ENCODE data around the gene RNF224. TPM values are rescaled to one million over a fixed set of nuclear protein-coding genes. Genes with fewer than 3 reads are reported as not detected.
"Not testable (repeated sequence)": the region's sequence is repeated elsewhere in the genome, so short reads cannot be mapped to it uniquely, and the experiment has no call there.

The RNF224 gene
- total RNA-seq, 1 donor from 2014 or later: not detected

DNA sequence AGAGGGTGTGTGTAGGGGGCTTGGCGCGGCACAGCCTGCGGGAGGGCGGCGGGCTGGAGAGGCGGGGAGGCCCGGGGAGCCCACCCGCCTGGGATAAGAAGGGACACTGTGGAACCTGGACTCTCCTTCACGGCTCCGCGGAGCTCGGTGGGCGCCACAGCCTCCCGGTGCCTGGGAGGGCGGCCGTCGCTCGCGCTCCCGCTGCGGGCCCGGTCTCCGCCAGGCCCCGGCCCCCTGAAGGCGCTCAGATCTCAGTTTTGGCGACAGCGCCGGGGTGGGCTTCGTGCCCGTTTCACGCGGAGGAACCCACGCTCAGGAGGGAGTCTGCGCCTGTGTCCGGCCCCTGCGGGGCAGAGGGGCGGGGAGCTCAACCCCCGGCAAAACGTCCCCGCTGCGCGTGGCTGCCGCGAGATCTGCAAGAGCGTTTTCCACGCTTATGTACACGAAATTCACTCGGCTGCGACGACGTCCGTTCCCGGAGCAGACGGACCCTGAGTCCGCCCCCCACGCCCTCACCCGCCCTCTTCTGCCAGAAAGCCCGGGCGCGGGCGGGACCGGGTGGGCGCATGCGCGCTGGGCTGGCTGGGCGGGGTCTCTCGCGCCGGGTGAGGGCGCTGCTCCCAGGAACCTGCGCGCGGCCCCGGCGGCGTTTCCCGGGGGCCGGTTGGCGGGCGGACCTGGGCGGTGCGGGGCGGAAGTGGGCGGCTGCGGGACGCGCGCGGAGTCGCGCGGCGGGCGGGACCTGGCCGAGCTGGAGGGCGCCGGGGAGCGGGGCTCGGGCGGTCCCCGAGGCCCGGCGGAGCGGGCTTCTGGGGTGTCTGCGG, 27.5 kb downstream of the RNF224 start, which contains the start of gene NELFB:
Gene NELFB, plus strand, starts transcription at position 704 of the 824 bp plus-strand sequence.
- DNase-seq: peak; percentile 90

DNA sequence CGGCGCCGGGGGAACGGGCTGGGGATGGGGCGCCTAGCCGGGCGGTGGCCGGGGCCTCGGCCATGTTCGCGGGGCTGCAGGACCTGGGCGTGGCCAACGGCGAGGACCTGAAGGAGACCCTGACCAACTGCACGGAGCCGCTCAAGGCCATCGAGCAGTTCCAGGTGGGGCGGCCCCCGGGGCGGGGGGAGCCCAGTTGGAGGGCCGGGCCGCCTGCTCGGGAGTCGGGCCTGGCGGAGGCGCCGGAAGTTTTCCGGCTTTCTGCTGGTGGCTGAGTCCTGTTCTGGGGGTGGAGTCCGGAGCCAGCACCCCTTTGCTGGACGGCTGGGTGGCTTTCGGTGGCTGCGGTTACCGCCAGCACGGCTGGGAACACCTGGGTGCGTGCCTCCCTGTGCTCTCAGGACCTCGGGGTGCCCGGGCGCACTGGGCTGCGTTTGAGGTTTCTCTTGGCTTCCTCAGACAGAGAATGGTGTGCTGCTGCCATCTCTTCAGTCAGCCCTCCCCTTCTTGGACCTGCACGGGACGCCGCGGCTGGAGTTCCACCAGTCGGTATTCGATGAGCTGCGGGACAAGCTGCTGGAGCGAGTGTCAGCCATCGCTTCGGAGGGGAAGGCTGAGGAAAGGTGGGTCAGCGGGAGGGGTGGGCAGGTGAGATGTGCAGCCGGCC, 28.3 kb downstream of the RNF224 start:
- no peak for DNase-seq

DNA sequence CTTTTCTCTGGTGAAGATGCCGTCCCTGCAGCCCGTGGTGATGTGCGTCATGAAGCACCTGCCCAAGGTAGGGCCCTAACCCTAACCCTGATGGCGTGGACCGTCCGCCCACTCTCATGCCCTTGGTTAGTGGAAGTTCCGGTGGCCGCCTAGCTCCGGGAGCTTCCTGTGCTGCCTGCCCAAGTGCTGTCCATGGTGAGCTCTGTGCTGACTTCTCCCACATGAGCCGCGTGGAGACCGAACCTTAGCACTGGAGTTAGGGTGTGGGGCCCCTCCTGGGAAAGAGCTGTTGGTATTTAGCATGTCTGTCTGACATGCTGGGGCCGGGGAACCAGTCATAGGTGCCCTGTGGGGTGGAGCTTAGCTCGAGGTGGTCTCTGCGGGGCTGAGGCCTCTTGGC, 29.1 kb downstream of the RNF224 start:
- DNase-seq: no peak

DNA sequence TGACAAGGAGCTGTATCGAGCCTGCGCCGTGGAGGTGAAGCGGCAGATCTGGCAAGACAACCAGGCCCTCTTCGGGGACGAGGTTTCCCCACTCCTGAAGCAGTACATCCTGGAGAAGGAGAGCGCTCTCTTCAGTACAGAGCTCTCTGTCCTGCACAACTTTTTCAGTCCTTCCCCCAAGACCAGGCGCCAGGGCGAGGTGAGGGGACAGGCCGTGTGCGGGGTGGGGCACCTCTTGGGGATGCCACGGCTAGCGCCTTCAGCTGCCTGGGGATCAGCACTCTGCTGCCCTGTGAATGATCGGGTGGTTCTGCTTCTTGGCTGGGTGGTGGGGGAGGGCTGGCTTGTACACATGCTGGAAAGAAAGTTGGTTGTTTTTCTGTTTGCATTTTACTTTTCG, 29.6 kb downstream of the RNF224 start:
- no peak for DNase-seq

DNA sequence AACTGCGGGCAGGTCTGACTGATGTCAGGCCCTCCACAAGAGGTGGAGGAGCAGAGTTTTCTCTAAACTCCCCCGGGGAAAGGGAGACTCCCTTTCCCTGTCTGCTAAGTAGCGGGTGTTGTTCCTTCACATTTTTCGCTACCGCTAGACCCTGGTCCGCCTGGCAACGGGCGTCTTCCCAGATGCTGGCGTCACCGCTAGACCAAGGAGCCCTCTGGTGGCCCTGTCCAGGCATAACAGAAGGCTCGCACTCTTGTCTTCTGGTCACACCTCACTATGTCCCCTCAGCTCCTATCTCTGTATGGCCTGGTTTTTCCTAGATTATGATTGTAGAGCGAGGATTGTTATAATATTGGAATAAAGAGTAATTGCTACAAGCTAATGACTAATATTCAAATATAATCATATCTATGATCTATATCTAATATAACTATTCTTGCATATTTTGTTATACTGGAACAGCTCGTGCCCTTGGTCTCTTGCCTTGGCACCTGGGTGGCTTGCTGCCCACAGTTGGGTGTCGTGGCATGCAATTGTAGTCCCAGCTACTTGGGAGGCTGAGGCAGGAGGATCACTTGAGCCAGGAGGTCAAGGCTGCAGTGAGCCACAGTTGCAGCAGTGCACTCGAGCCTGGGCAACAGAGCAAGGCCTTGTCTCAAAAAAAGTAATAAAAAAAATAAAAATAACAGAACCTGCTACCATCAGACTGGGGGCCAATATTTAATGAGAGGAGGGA, 35.0 kb downstream of the RNF224 start:
- DNase-seq: not testable (repeated sequence)

DNA sequence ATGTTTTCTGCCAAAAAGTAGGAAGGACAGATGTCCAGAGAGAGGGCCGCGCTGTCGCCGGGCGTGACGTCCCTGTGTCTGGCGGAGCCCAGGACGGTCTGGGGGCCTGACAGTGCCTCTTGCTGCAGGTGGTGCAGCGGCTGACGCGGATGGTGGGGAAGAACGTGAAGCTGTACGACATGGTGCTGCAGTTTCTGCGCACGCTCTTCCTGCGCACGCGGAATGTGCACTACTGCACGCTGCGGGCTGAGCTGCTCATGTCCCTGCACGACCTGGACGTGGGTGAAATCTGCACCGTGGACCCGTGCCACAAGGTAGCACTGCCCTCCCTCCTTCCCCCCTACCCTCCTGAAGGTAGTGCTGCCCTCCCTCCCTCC, 35.6 kb downstream of the RNF224 start:
- no peak for DNase-seq

DNA sequence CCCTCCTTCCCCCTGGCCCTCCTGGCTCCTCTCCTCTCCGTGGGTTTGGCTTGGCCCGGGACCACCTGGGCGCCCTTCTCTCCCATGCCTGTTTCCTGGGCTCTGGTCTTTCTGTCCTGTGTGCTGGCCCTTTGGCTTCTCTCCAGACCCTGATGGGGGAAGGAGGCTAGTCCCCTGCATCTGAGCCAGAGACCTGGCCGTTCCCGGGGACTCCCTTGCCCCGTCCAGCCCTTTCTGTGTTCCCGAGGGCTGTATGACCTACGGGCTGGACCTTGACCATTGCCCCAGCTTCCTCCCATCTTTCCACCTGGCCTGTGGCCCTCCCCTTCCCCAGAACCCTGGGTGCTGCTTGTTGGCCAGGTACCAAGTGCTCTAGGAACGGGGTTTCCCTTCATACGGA, 36.2 kb downstream of the RNF224 start:
- no peak for DNase-seq

DNA sequence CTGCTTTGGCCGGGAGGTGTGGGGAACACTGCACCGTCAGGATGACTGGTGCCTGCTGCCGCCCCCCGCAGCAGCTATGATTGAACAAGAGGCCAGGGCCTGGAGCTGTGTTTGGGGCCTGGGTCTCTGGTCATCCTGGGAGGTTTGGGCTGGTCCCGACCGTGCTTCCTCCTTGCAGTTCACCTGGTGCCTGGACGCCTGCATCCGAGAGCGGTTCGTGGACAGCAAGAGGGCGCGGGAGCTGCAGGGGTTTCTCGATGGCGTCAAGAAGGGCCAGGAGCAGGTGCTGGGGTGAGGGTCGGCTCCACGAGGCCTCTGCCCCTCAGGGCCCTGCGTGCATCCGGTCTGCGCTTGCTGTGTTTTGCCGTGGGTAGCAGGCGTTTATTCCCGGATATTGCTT, 36.8 kb downstream of the RNF224 start:
- DNase-seq: no peak

DNA sequence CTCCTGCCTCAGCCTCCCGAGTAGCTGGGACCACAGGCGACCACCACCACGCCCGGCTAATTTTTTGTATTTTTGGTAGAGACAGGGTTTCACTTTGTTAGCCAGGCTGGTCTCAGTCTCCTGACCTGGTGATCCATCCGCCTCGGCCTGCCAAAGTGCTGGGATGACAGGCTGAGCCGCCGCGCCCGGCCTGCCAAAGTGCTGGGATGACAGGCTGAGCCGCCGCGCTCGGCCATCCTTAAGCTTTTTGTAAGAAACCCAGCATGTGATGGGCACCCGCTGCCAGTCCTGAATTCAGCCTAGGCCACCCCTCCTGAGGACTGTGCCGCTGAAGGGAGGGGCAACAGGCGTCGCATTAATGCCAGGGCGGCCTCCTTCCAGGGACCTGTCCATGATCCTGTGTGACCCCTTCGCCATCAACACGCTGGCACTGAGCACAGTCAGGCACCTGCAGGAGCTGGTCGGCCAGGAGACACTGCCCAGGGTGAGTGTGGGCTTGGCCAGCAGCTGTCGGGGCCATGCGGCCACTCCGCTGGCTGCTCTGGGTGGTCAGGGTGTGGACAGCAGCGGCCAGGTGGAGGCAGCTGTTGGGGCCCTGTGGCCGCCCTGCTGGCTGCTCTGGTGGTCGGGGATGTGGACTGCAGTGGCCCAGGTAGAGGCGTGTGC, 38.3 kb downstream of the RNF224 start:
- no peak for DNase-seq

DNA sequence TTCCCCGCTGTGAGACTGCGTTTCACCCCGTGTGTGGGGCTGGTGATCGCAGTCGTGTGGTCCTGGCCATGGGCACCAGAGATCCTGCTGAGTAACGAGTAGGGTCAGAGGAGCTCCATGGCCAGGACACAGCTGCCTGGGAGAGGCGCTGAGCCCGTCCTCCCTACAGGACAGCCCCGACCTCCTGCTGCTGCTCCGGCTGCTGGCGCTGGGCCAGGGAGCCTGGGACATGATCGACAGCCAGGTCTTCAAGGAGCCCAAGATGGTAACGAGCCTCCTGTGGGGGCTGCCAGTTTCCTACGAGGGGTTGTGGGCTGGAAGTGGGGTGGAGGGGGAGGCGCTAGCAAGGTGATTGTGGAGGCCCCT, 38.8 kb downstream of the RNF224 start:
- no peak for DNase-seq

DNA sequence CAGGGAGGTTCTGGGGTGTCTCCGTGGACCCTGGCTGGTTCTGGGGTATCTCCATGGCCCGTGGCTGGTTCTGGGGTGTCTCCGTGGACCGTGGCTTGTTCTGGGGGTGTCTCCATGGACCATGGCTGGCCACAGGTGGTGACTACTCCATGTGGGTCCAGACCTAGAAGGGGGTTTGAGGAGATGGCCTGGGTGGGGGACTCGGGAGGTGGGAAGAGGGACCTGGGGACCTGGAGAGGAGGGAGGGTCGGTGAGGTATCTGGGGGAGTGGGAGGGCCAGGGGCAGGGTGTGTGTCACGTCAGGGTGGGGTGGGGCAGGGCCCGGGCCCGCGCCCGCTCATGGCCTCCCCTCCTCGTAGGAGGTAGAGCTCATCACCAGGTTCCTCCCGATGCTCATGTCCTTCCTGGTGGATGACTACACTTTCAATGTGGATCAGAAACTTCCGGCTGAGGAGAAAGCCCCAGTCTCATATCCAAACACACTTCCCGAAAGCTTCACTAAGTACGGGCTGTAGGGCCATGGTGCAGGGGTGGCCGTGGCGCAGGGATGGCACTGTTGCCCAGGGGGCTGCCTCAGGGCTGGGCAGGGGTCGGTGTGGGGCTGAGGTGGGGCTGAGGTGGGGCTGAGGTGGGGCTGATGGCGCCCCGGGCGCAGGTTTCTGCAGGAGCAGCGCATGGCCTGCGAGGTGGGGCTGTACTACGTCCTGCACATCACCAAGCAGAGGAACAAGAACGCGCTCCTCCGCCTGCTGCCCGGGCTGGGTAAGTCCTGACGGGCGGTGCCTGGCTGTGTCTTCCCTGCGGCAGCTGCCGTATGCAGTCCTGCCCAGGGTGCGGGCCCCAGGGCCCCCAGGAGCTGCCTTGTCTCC, 39.5 kb downstream of the RNF224 start:
- DNase-seq: no peak

DNA sequence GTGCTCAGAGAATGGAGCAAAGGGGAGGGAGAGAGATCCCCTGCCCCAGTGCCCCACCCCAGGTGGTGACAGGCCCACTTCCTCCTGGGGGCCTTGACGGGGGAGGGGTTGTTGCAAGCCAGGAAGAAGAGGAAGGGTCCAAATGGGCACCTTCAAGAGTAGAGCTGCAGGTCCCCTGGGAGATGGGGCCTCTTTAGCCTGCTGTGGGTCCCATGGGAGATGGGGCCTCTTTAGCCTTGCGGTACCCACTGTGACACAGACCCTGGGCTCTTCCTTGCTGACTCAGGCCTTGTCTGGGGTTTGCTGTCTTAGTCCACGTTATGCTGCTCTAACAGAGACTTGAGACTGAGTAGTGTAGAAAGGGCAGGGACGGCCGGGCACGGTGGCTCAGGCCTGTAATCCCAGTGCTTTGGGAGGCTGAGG, 40.6 kb downstream of the RNF224 start:
- DNase-seq: no peak

DNA sequence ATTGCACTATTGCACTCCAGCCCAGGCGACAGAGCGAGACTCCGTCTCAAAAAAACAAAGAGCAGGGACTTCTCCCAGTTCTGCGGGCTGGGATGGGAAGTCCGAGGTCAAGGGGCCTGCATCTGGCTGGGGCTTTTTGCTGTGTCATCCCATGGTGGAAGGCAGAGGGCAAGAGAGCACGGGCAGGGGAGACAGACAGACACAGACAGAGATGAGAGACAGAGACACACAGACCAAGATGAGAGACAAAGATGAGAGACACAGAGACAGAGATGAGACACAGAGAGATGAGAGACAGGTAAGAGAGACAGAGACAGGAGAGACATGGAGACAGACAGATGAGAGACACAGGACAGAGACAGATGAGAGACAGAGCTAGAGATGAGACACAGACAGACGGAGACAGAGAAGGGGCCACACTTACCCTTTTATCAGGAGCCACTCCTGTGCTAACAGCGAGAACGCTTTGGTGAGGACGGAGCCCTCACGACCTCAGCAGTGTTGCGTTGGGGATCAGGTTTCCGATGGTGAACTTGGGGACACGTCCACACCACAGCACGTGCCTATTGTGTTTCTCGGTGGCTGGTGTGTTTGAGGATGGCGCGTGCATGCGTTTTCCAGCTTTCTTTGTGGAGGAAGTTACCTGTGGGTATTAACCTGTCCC, 41.4 kb downstream of the RNF224 start:
- DNase-seq: no peak

DNA sequence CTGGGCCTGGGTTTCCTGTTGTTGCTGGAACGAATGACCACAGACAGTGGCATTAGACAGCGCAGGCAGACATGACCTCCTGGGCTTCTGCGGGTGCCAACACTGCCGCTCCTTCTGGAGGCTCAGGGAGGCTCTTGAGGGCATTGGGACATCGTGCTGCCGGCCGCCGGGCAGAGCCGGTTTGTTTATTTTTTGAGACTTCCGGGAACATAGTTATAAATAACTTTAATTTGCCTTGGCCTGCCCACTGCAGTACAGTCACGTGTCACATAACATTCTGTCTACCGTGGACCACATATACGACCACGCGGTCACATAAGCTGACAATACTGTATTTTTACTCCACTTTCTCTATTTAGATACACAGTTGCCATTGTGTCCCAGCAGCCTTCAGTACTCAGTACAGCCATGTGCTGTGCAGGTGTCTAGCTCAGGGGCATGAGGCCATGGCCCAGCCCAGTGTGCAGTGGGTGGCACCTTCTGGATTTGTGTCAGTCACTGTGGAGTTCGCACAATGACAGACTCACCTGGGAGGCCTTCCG, 42.0 kb downstream of the RNF224 start:
- no peak for DNase-seq

DNA sequence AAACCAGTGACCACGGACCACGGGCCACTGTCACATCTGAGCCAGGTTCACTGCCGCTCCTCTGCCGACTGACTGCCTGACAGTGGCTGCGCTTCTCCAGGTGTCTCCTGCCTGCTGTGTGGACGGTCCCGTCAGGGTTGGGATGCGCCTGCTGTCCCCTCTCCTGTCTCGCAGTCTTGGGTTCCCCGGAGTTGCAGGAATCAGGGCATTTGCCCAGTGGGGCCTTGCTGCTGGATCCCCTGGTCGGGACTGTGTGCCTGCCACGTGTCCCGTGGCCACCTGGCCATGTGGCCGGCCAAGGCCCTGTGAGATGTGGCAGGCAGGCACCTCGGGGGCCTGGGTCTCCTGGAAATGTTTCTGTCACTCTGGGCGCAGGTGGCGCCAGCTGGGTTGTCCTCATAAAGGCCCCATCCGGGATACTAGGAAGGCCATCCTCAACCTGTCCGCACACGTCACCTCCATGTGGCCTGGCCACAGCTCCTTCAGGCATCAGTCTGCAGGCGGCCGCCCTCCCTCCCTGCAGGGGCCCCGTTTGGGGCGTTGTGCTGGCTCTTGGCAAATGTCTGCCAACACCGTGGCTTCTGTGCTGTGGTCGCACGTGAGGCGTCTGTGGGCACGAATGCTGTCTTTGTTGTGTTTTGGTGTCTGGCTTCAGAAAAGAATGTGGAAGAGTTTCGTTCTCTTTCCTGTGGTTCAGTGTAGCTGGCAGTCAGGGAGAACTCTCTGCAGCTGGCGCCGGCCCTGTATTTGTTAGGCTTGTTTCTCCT, 43.8 kb downstream of the RNF224 start:
- DNase-seq: no peak

DNA sequence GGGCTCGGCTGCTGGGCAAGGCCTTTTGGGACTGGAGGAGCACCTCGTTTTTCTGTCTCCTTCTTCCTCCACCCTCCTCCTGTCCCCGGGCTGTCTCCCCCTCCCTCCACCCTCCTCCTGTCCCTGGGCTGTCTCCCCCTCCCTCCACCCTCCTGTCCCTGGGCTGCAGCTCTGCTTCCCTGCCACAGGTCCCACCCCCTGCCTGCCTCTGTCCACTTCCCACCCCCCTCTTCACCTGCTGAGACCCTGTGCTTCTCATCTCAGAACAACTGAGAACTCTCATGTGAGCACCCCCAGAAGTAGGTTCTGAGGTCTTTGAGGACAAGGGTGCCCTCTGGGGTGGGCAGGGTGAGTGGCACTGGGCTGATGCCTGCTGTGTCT, 44.4 kb downstream of the RNF224 start:
- DNase-seq: no peak

DNA sequence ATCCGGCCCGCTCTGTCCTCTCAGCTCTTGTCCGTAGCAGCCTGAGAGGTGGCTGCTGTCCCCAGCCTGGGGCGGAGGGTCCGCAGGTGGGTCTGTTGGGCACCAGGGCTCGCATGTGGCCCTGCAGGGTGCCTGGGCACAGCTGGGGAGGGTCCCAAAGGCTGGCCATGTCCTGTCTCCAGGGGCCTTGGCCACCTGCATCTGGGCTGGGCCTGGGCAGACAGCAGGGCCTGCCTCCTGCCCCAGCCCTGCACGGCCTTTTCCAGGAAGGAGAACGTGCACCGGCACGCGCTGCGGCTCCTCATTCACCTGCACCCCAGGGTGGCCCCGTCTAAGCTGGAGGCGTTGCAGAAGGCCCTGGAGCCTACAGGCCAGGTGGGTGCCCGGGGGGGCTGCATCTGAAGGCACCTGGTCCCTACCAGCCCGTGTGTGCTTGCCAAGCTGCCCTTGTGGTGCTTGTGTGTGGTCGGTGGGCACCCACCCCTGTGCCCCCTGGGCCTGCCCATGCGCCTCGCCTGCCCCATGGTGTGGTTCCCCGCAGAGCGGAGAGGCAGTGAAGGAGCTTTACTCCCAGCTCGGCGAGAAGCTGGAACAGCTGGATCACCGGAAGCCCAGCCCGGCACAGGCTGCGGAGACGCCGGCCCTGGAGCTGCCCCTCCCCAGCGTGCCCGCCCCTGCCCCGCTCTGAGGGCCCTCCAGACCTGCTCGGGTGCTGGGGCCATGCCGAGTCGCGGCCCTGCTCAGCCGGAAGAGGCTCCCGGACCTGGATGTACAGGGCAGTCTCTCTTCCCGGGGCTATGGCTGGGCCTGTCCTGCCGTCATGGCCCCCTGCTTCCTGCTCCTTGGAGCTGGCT, 45.2 kb downstream of the RNF224 start:
- no peak for DNase-seq

DNA sequence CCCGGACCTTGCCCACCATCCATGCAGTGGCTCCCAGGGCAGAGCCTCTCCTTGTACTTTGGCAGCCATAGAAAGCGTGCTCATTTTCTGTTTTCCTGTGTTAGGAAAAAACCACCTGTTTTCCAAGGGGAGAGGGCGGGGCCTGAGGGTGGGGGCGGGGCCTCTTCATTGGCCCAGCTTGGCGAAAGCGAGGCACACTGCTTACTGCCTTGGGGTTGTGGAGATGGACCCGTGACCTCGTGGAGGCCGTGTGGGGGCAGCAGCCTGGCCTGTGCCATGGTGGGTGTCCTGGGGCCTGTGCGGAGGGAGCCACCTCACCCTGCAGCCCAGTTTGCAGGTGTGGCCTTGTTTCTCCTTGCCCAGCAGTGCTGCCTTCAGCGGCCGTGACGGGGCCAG, 45.8 kb downstream of the RNF224 start:
- DNase-seq: no peak

Data from occipital lobe (tissue), 2 donors.